Fibroblast of pulmonary artery (primary cell): ENCODE measurements around the gene TEAD1.
A peak's percentile ranks its signal among the peaks of the same experiment; 100 is the strongest.

Experiments used
- DNase-seq: peaks from one replicate; pipeline ENCODE4 v3.0.0-alpha.2; 2010; ENCODE audit warnings: low read depth
- H3K4me3 ChIP-seq: replicated peaks from 2 replicates; pipeline ENCODE4 v1.5.1; 2011; ENCODE audit warnings: low read depth, mild to moderate bottlenecking, control low read depth, low read length, moderate library complexity
- CTCF ChIP-seq: IDR thresholded peaks from 2 replicates; pipeline ENCODE4 v1.5.1; 2011; ENCODE audit warnings: mild to moderate bottlenecking, control low read depth, low read length, inconsistent platforms; ENCODE audit errors: missing control alignments

Gene TEAD1

GRCh38 chr11:12853652-12854296 is 179.6 kb downstream of the TEAD1 start:
- no peak overlapping the region for H3K4me3 ChIP-seq
- DNase-seq = peak; percentile 52
- no peak for TF ChIP-seq CTCF

DNA sequence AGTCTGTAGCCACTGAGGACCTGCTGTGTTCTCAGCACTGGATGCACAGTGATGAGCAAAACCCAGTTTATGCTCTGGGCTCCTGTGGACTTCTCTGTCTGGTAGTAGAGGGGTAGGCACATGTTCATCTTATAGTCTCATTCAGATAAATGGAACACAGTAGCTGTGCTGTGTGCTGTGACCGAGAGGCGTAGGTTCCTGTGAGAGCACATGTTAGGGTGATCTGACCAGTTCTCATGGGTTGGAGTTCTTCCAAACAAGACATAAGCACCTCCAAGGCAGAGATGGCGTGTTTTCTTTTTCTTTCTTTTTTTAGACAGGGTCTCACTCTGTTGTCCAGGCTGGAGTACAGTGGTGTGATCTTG is 180.1 kb downstream of the TEAD1 start:
- TF ChIP-seq CTCF = no peak
- no peak overlapping the region for H3K4me3 ChIP-seq
- no peak for DNase-seq

GRCh38 chr11:12854829-12855228 is 180.6 kb downstream of the TEAD1 start:
- TF ChIP-seq CTCF = no peak

DNA sequence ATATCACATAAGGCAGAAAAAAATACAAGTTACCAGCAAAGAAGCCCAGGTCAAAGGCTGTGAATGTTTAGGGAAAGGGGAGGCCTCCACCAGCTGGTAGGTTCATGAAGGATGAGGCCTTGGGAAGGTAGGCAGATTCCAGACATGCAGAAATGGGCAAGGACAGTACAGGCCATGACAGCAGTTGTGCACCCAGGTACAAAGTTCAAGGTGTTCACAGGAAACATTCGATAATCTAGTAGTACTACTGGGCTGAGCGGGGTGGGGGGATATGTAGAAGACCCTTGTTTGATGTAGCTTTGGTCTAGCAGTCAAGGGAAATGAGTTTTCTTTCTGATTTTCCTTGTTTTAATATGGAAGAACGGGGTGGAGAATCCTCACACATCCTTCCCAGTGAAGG is 182.1 kb downstream of the TEAD1 start:
- DNase-seq = no peak
- no peak overlapping the region for H3K4me3 ChIP-seq
- no peak for TF ChIP-seq CTCF

More at GRCh38 chr11:12854829-12855228, 180.6 kb downstream of the TEAD1 start:
- DNase-seq = no peak
- H3K4me3 ChIP-seq = no peak overlapping the region

DNA sequence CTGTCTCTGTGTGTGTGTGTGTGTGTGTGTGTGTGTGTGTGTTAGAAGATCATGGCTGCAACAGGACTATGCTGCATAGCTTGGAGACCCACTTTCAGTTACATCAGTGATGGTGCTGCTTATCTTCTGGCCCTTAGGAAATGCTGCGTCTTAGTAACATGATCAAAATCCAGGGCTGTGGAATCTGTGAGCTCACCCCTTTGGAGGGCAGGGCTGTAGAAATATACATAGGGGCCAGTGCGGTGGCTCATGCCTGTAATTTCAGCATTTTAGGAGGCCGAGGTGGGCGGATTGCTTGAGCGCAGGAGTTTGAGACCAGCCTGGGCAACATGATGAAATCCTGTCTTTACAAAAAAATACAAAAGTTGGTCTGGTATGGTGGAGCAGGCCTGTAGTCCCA is 183.4 kb downstream of the TEAD1 start:
- H3K4me3 ChIP-seq = no peak overlapping the region
- TF ChIP-seq CTCF = no peak
- no peak for DNase-seq

DNA sequence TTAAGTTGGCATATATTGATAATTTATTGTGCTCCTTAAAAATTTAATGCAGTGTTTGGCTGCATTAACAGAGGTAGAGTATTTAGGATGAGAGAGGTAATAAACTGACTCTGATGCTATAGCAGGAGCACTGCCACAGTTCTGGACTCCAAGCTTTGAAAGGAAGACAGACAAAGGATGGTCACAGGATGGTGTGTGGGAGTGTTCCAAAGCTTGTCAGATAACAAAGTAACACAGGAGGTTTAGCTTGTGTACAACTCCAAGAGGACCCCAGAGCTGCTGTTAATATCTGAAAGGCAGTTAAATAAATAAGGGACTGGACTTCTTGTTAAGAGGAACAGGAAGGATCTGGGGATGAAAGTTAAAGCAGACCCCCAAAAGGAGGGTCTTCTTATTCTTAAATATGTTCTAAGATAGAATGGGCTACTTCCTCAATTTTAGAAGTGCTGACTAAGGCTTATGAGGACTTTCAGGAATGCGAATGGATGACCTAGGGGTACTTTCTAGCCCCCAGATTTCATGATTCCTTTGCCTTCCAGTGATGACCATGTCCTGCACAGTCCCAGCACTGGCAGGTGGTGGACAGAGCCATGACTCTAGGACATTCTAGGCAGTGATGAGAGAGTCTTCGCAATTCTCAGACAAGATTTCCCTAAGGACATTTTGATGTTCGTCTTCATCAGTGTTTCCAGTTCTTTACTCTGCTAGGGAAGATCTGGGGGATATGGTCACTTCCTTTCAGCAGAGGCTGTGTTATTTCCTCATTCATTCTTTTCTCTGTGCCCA is 185.8 kb downstream of the TEAD1 start:
- no peak for TF ChIP-seq CTCF
- DNase-seq = peak; percentile 45
- H3K4me3 ChIP-seq = no peak overlapping the region
